Effector memory CD8-positive, alpha-beta T cell (primary cell): ENCODE data around the gene TMEM252.

Experiments
- ATAC-seq: fragments of 150-1000 bp; cut with Tn5 transposase; replicated peaks from 2 replicates; pipeline ENCODE4 v1.10.0; 2021; ENCODE audit warnings: mild to moderate bottlenecking, moderate library complexity
- DNase-seq, 3 experiments: peaks; one replicate each; pipeline ENCODE4 v3.0.0; 2021
- H3K27ac Mint-ChIP-seq, 2 donors: one replicate each; pipeline ENCODE4 v1.8.0; 2022; ENCODE audit warnings: mild to moderate bottlenecking in 2 of 2, mixed read lengths in 2 of 2, moderate library complexity in 2 of 2
- H3K27me3 Mint-ChIP-seq, 2 donors: one replicate each; pipeline ENCODE4 v1.8.0; 2022; ENCODE audit warnings: mixed read lengths in 2 of 2
- H3K36me3 Mint-ChIP-seq: one replicate; pipeline ENCODE4 v1.8.0; 2022; ENCODE audit warnings: mild to moderate bottlenecking, moderate library complexity, mixed read lengths; ENCODE audit not compliant: insufficient read depth
- H3K4me1 Mint-ChIP-seq, 2 donors: one replicate each; pipeline ENCODE4 v1.8.0; 2022; ENCODE audit warnings: low read depth in 2 of 2, mixed read lengths in 2 of 2
- H3K4me3 Mint-ChIP-seq, 2 donors: one replicate each; pipeline ENCODE4 v1.8.0; 2022; ENCODE audit warnings: mild to moderate bottlenecking in 2 of 2, mixed read lengths in 2 of 2, moderate library complexity in 2 of 2
- H3K9me3 Mint-ChIP-seq, 2 donors: one replicate each; pipeline ENCODE4 v1.8.0; 2022; ENCODE audit warnings: mixed read lengths in 2 of 2

Gene TMEM252

GRCh38 chr9:68530618-68531017, 10.1 kb downstream of the TMEM252 start:
- DNase-seq = no peak
- Mint-ChIP-seq H3K4me1 (no peaks in the 10 kb centered on the region), H3K36me3 (no peaks in the 10 kb centered on the region), H3K9me3 (no peaks in the 10 kb centered on the region), H3K27ac (no peak overlapping the region), H3K4me3 (no peak overlapping the region), H3K27me3 (no peaks in the 10 kb centered on the region)
- no peak for ATAC-seq

DNA sequence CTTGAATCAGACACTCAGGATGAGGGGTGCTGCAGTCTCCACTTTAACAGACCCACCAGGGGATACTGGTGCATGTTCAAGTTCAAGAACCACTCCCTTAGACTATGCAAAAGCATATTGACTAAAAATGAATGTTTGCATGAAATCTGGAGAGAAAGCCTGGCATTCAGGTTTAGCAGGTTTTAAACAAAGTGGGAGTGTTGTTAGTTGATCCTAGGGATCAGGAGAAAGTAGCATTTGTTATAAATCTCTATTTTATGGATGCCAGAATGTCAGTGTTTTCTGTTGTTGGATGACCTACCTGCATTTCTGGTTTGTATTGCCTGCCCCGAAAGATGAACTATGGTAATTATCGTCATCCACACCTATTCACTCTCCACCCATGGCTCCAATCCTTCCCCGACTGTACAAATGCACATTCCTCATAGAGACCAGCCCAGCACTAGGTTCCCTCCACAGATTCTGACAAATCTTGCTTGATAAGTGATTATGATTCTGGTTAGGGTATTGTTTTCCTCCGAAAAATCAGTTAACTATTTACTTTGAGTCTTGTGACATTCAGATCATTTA, 17.2 kb downstream of the TMEM252 start:
- no peaks in the 10 kb centered on the region for H3K36me3 Mint-ChIP-seq
- H3K27ac Mint-ChIP-seq = no peak overlapping the region
- ATAC-seq = no peak
- H3K27me3 Mint-ChIP-seq = peaks cover 5 to 22% of the 10 kb centered on the region in 2 donors
- H3K4me1 Mint-ChIP-seq = no peaks in the 10 kb centered on the region
- H3K9me3 Mint-ChIP-seq = no peaks in the 10 kb centered on the region
- DNase-seq = no peak
- no peak overlapping the region for H3K4me3 Mint-ChIP-seq

DNA sequence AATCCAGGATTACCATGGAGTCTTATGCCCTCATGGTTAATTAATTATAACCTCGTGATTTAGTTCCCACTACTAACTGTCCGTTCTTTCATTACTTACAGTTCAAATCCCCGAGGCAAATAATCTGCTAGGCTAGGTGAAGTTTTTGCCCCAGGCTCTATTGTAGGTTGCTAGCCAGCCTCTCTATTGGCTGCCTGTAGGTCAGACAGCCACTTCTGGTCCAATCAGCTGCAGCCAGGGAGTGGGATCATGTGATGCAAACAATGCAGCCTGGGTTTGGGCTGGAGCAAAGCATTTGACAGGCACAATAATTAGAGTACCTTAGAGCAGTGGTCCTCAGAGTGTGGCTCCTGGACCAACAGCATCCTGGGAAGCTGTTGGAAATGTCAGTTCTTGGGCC, 17.7 kb downstream of the TMEM252 start:
- Mint-ChIP-seq H3K36me3 (no peaks in the 10 kb centered on the region), H3K4me3 (no peak overlapping the region), H3K4me1 (no peaks in the 10 kb centered on the region), H3K27ac (no peak overlapping the region), H3K27me3 (peaks cover 5 to 27% of the 10 kb centered on the region in 2 donors), H3K9me3 (no peaks in the 10 kb centered on the region)
- DNase-seq (no peak), ATAC-seq (no peak)

- no peaks in the 10 kb centered on the region for H3K4me1 Mint-ChIP-seq
- H3K4me3 Mint-ChIP-seq = no peak overlapping the region
- peaks cover 5 to 30% of the 10 kb centered on the region in 2 donors for H3K27me3 Mint-ChIP-seq
- ATAC-seq = no peak
- H3K9me3 Mint-ChIP-seq = no peaks in the 10 kb centered on the region
- no peak for DNase-seq
- no peaks in the 10 kb centered on the region for H3K36me3 Mint-ChIP-seq
- H3K27ac Mint-ChIP-seq = no peak overlapping the region
Measured at GRCh38 chr9:68522131-68522530, 18.6 kb downstream of the TMEM252 start.

DNA sequence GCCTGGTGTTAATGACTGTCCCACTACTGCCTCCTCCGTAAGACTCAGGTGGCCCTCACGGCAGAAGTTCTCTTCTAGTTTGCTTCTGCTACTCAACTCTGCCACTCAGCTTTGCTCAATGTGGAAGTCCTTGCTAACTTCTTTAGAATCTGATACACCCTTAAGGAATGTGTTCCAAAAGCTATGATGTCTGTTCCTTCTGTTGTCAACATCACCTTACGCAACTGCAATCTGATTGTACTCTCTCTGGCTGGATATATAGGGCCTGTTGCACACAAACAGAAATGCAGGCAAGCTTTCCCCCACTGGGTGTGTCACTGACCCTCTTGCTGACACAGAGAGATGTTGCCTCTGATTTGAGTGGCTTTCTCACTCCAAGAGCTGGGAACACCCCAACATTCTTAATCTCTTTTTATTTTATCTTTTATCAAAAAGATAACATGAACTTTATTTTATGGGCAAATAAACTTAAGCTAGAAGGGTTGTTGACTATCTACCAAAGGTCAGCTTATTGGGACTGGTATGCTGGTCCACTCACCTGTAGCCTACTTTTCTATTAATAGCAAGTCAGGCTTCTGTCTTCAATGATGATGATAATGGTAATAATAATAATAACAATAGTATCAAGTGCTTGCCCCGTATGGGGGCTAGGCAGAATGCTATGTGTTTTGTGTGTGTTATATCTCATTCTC, 25.2 kb downstream of the TMEM252 start:
- Mint-ChIP-seq H3K9me3 (no peaks in the 10 kb centered on the region), H3K27ac (no peak overlapping the region), H3K27me3 (peaks cover 0 to 16% of the 10 kb centered on the region in 2 donors), H3K4me1 (no peaks in the 10 kb centered on the region), H3K36me3 (peaks cover 3% of the 10 kb centered on the region), H3K4me3 (no peak overlapping the region)
- ATAC-seq = no peak
- DNase-seq = no peak

DNA sequence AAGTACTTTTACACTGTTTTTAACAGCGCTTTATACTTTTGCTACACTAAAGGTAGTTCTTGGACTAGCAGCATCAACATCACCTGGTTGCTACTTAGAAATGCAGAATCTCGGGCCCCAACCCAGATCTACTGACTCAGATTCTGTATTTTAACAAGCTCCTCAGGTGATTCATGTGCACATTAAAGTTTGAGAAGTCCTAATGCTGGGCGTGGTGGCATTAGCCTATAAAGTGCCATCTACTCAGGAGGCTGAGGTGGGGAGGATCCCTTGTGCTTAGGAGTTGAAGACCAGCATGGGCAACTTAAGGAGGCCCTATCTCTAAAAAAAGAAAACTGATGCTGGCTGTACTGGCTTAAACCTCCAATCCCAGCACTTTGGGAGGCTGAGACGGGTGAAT, 26.7 kb downstream of the TMEM252 start:
- Mint-ChIP-seq H3K27me3 (peaks cover 5 to 25% of the 10 kb centered on the region in 2 donors), H3K9me3 (no peaks in the 10 kb centered on the region), H3K4me3 (no peak overlapping the region), H3K27ac (no peak overlapping the region), H3K4me1 (no peaks in the 10 kb centered on the region), H3K36me3 (peaks cover 3% of the 10 kb centered on the region)
- ATAC-seq = no peak
- no peak for DNase-seq

DNA sequence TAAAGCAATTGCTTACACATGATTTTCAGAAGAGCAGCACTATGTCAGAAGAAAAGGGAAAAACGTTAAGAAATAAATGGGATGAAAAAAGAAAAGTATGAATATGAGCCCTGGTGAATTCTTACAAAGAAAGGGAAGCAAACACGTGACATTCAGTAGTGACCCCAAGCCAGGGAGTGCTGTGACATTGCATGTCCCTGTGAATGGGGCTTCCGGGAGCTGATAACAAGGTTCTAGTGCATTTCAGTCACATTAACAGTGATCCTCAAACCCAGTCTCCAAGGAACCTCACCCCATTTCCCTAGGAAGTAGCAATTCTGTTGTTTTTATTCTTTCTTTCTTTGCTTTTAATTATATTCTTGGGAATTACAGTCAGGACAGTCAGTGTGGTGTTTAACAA, 27.3 kb downstream of the TMEM252 start:
- Mint-ChIP-seq H3K4me1 (no peaks in the 10 kb centered on the region), H3K4me3 (no peak overlapping the region), H3K9me3 (no peaks in the 10 kb centered on the region), H3K36me3 (peaks cover 3% of the 10 kb centered on the region), H3K27ac (no peak overlapping the region), H3K27me3 (peaks cover 5 to 24% of the 10 kb centered on the region in 2 donors)
- ATAC-seq (no peak), DNase-seq (no peak)

GRCh38 chr9:68509689-68510088, 31.0 kb downstream of the TMEM252 start:
- ATAC-seq (no peak), DNase-seq (no peak)
- peaks cover 5 to 11% of the 10 kb centered on the region in 2 donors for H3K27me3 Mint-ChIP-seq
- H3K36me3 Mint-ChIP-seq = peaks cover 3% of the 10 kb centered on the region
- H3K4me3 Mint-ChIP-seq = no peak overlapping the region
- H3K27ac Mint-ChIP-seq = no peak overlapping the region
- no peaks in the 10 kb centered on the region for H3K4me1 Mint-ChIP-seq
- H3K9me3 Mint-ChIP-seq = no peaks in the 10 kb centered on the region

- no peak for DNase-seq
- Mint-ChIP-seq H3K27me3 (peaks cover 5 to 11% of the 10 kb centered on the region in 2 donors), H3K4me3 (no peak overlapping the region), H3K4me1 (no peaks in the 10 kb centered on the region), H3K9me3 (no peaks in the 10 kb centered on the region), H3K27ac (no peak overlapping the region), H3K36me3 (no peaks in the 10 kb centered on the region)
- no peak for ATAC-seq
Measured at GRCh38 chr9:68508547-68508946, 32.1 kb downstream of the TMEM252 start.

- Mint-ChIP-seq H3K4me3 (no peak overlapping the region), H3K27me3 (peaks cover 5 to 11% of the 10 kb centered on the region in 2 donors), H3K4me1 (no peaks in the 10 kb centered on the region), H3K27ac (no peak overlapping the region), H3K9me3 (no peaks in the 10 kb centered on the region), H3K36me3 (no peaks in the 10 kb centered on the region)
- ATAC-seq (no peak), DNase-seq (no peak)
Measured at GRCh38 chr9:68507806-68508145, 32.9 kb downstream of the TMEM252 start.

DNA sequence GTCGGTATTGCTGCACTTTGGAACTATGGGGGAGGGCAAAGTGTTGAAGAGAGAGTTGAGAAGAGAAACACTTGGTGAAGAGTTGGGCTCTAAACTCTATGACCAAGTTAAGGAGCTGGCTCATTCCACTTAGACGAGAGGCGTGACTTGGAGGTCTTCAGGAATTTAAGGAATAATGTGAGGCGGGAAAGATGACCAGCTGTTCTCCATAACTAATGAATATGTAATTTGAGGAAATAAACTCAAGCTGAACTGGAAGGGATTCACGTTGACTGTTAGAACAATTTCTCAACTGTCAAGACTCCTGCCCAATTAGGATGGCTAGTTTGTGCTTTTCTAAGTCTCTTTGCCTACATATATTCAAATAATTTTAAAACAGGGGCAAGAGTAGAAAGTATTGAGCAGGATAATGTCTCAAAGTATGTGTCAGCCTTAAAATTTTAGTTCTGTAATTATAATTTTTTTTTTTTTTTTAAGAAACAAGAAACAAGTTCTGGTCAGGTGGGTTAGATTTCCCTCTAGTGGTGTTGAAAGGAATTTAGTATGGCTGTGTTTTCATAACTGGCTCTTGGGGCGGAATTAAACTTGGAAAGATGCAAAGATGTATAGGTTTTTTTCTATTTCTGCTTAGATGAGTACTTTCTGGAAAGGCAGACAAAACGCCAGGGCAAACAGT, 33.4 kb downstream of the TMEM252 start:
- DNase-seq (no peak), ATAC-seq (no peak)
- H3K27ac Mint-ChIP-seq = no peak overlapping the region
- H3K9me3 Mint-ChIP-seq = no peaks in the 10 kb centered on the region
- H3K27me3 Mint-ChIP-seq = peaks cover 5 to 11% of the 10 kb centered on the region in 2 donors
- no peaks in the 10 kb centered on the region for H3K4me1 Mint-ChIP-seq
- no peaks in the 10 kb centered on the region for H3K36me3 Mint-ChIP-seq
- no peak overlapping the region for H3K4me3 Mint-ChIP-seq

GRCh38 chr9:68506551-68506950, 34.1 kb downstream of the TMEM252 start:
- no peaks in the 10 kb centered on the region for H3K36me3 Mint-ChIP-seq
- no peaks in the 10 kb centered on the region for H3K9me3 Mint-ChIP-seq
- ATAC-seq (no peak), DNase-seq (no peak)
- no peak overlapping the region for H3K27ac Mint-ChIP-seq
- no peaks in the 10 kb centered on the region for H3K4me1 Mint-ChIP-seq
- no peak overlapping the region for H3K4me3 Mint-ChIP-seq
- H3K27me3 Mint-ChIP-seq = peaks cover 5 to 11% of the 10 kb centered on the region in 2 donors

DNA sequence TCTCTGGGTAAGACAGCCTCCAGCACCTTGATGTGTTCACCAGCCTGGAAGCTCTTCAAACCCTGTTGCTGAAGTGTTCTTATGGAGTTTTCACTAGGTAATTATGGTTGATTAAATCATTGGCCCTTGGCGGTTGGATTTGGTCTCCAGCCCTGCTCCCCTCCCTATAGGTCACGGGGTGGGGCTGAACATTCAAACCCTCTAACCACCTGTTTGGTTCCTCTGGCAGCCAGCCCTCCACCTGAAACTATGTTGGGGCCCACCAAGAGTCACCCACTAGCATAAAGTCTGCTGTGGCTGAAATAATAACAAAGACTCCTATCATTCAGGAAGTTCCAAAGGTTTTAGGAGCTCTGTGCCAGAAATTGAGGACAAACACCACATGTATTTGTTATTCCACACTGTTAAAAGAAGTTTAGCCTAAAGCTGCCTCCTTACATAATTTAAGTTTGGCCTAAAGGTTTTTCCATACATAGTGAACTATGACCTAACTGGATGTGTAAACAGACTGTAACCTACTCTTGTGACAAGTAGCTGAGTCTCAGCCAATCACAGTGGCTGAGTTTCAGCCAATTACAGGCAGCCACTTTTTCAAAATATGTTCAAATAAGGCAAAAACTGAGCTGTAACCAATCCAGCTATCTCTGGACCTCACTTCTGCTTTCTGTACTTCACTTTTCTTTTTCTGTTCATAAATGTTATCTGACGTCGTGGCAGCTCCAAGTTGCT, 34.8 kb downstream of the TMEM252 start:
- no peak for ATAC-seq
- no peak for DNase-seq
- H3K27ac Mint-ChIP-seq = no peak overlapping the region
- no peaks in the 10 kb centered on the region for H3K4me1 Mint-ChIP-seq
- no peaks in the 10 kb centered on the region for H3K9me3 Mint-ChIP-seq
- no peak overlapping the region for H3K4me3 Mint-ChIP-seq
- no peaks in the 10 kb centered on the region for H3K36me3 Mint-ChIP-seq
- H3K27me3 Mint-ChIP-seq = peaks cover 5 to 14% of the 10 kb centered on the region in 2 donors
